Fibroblast of skin of right biceps (primary cell): ENCODE data around the gene STAT6.
"Not testable (repeated sequence)": the region's sequence is repeated elsewhere in the genome, so short reads cannot be mapped to it uniquely, and the experiment has no call there.

Experiments
- DNase-seq: peaks from one replicate; pipeline ENCODE4 v3.0.0-alpha.2; 2013

The STAT6 gene

GRCh38 chr12:57085999-57086492 lies 25.1 kb downstream of the STAT6 start:
- peak; percentile 77 for DNase-seq

- DNase-seq = no peak
These were observed 30.3 kb downstream of the STAT6 start for GRCh38 chr12:57080855-57081254.

- DNase-seq = no peak
These were observed 31.3 kb downstream of the STAT6 start for GRCh38 chr12:57079821-57080220.

DNA sequence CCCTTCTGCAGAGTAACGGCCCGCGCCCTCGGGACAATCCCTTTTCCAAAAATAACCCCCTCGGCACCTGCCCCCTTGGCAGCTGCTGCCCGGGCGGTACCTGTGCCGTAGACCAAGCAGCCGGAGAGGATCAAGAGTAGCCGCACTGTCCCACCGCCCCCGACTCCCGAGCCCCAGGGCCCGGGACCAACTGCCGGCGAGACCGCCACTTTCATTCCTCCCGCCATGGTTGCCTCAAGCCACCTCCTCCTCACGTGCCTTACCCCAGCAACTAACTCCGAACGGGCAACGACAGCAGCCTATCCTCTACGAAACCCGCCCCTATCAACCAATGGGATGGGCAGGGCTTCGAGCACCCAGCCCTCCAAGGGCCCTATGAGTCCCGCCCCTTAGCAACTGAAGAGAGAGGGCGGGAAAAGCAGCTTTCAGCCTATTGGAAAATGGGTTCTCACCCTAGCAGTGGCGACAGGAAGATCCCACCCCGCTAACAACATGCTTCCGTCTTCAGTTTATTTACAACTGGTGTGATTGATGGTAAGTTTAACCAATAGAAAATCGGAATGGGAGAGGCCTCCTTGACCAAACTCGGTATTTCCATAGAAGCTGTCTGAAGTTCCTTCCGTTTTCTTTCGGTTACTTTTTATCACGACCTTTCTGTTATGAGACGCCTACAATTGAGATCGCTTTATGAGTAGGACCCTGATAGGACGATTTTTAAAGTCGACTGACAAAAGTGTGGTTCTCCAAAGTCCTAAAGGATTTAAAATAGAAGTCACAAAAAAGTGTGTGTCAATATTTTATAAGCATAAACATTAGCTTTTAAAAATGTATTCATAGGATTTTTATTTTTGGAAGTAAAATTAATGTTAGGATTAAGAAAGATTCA lies 32.4 kb downstream of the STAT6 start, which contains the start of gene NEMP1:
Gene NEMP1 (minus strand): TSS at position 273 of the 886 bp plus-strand sequence. CDS start 46 bp downstream, at position 227.
- DNase-seq = peak; percentile 100

- DNase-seq = not testable (repeated sequence)
These were observed 37.4 kb downstream of the STAT6 start for GRCh38 chr12:57073566-57074450.

- DNase-seq = peak; percentile 56
These were observed 38.5 kb downstream of the STAT6 start for GRCh38 chr12:57072661-57073060.

DNA sequence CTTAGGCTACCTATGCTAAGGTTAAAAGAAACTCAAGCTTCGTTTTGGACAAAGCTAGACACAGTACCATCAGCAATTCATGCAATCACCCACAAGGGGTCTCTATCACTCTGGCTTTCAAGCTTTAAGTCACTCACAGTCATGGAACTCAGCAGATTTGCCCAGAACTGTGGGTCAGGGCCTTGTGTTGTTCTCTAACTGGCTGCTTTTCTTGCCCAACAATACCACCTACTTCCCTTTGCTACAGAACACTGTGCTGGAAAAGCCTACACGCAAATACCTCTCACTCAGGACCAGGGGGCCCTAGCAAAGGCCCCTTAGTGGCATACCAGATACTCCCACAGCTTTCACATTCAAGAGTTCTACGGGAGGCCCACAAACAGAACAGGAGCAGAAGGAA lies 41.6 kb downstream of the STAT6 start:
- DNase-seq = peak; percentile 80

- DNase-seq = no peak
These were observed 44.9 kb downstream of the STAT6 start for GRCh38 chr12:57066245-57066644.

- DNase-seq = no peak
These were observed 47.0 kb downstream of the STAT6 start for GRCh38 chr12:57063991-57064685.

- no peak for DNase-seq
These were observed 52.7 kb downstream of the STAT6 start for GRCh38 chr12:57058454-57058853.

- no peak for DNase-seq
These were observed 54.0 kb downstream of the STAT6 start for GRCh38 chr12:57057067-57057751.

DNA sequence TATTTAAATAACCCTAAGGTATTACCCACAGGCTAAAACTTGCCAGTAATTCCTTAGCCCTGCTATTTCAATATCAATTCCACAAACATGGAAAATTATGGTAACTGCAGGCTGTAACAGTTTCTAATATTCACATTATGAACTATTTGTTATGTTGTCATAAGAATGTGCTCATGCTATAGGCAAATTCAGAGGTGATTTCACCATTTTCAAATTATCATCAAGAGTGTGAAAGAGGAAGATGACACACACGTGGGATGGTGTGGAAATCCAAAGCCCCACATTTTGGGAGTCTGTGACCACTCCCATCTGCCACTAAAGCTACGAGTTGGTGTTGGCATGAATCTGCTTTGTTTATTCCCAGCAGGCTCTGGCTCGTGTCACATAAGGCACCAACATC lies 55.3 kb downstream of the STAT6 start:
- no peak for DNase-seq

DNA sequence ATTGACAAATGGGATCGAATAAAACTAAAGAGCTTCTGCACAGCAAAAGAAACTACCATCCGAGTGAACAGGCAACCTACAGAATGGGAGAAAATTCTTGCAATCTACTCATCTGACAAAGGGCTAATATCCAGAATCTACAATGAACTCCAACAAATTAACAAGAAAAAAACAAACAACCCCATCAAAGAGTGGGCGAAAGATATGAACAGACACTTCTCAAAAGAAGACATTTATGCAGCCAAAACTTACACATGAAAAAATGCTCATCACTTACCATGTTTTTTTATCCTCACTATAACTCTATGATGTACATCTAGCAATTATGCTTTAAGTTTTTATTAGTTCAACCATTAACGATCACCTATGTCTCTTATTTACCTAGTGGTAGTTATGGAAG lies 57.3 kb downstream of the STAT6 start:
- DNase-seq = not testable (repeated sequence)

DNA sequence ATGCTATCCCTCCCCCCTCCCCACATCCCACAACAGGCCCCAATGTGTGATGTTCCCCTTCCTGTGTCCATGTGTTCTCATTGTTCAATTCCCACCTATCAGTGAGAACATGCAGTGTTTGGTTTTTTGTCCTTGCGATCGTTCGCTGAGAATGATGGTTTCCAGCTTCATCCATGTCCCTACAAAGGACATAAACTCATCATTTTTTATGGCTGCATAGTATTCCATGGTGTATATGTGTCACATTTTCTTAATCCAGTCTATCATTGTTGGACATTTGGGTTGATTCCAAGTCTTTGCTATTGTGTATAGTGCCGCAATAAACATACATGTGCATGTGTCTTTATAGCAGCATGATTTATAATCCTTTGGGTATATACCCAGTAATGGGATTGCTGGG lies 58.0 kb downstream of the STAT6 start:
- not testable (repeated sequence) for DNase-seq

DNA sequence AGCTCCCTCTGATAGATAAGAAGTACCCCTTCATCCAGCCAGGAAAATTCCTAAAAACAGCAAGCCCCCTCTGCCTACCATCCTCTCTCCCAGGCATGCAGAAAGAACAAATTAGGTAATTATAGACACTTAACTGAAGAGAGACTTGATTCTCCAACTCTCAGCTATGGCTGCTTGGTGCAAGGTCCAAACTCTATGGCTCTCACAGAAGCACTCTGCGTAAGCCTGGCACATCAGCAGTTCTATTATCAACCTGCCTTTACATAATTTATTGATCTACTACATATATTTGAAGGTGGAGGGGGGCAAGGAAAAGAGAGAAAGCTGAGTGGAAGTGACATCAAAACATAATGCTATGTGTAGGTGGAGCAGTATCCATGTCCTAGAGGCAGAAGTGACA lies 60.2 kb downstream of the STAT6 start:
- DNase-seq = no peak

DNA sequence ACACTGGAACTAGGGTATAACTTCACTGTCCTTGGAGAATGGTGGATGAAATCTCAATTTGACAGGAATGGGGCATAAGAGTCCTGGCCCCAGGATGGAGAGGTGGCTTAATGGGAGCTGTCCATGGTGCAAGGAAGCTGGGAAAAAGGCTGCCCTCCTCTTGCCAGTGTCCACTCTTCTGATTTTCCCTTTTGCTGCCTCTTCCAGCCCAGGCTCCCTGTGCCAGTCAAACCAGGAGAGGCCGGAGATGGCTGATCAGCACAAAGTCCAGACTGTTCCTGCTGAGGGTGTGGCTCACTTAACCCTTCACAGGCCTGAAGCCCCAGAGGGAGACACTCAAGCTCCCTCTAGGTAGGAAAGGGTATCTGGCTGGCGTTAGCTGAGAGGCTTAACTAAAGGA lies 61.3 kb downstream of the STAT6 start, which contains the start of gene MYO1A:
Gene MYO1A (minus strand): TSS at position 240 of the 400 bp plus-strand sequence. CDS start 1,806 bp downstream, outside the sequence.
- DNase-seq = no peak

DNA sequence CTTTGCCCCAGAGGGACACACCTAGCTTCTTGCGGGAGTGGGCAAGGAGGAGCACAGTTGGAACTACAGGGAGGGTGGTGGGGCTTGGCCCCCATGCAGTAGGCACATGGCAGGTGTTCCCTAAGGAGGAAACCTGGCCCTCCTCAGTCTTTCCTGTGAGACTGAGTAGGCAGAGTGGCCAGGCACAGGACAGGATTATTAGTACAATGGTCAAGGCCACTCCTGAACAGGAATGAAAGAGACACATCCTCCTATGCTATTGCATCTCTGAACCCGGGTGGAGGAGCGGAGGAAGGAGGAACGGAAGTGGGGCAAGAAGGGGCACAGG lies 62.1 kb downstream of the STAT6 start:
- DNase-seq = no peak

DNA sequence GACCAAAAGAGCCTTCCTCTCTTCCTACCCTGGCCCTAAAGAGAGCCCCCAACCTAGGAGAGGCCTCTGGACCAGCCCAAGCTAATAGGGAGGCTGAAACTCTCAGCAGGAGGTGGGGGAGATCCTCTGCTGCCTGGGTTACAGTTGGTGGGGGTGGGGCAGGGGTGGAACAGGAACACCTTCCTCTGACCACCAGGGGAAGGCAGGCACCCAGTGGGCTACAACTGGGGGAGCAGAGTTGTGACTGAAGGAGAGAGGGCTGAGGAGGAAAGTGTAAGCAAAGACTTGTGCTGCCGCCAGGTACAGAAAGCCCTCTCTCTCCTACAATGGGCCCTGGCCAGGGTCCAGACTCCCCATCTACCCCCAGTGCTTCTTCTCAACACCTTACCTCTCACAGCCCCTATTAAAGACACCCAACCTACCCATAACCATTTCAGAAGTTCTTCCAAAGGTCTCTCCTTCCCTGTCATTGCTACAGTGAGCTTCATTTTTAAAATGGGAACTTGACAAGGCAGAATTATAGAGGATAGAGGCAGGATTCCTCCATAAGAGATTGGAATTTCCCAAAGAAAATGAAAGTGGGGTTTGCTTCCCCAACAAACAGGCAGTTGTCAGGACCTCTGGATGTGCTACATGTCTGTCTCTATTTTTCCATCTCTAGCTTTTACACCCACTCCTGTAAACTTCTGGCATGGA lies 62.6 kb downstream of the STAT6 start:
- no peak for DNase-seq

DNA sequence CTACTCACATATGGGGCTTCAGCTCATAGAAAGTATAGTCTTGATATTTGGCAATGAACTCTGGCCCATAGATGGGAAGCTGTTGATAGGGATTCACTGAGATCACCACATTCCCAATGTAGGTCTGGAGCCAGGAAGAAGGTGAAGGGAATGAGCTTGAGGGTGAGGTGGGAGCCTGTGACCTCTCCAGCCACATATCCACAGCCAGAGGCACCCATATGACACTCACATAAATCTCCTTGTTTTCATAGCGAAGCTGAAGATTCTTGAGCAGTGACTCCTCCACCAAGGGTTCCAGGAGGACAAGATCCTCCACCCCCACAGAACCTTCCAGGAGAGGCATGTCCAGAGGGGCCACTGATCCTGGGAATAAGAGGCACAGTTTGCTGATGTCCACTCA lies 63.2 kb downstream of the STAT6 start:
- DNase-seq = peak; percentile 15

GRCh38 chr12:57046947-57047890 lies 63.9 kb downstream of the STAT6 start:
- DNase-seq = no peak
